Tongue (tissue), 2 donors: ENCODE data around the gene XIRP1. TPM values are rescaled to one million over a fixed set of nuclear protein-coding genes. Genes with fewer than 3 reads are reported as not detected.

Source experiments
- DNase-seq: peaks from one replicate; pipeline ENCODE4 v3.0.0-alpha.2; 2015
- total RNA-seq: library from RNA; depleted of rRNA; stranded (reverse); fragments of >200 nt; gene quantifications from one replicate; pipeline ENCODE4 v1.2.3, GENCODE V29; 2014

Gene XIRP1
- total RNA-seq, 1 donor from 2014 or later, result 113 TPM

DNA sequence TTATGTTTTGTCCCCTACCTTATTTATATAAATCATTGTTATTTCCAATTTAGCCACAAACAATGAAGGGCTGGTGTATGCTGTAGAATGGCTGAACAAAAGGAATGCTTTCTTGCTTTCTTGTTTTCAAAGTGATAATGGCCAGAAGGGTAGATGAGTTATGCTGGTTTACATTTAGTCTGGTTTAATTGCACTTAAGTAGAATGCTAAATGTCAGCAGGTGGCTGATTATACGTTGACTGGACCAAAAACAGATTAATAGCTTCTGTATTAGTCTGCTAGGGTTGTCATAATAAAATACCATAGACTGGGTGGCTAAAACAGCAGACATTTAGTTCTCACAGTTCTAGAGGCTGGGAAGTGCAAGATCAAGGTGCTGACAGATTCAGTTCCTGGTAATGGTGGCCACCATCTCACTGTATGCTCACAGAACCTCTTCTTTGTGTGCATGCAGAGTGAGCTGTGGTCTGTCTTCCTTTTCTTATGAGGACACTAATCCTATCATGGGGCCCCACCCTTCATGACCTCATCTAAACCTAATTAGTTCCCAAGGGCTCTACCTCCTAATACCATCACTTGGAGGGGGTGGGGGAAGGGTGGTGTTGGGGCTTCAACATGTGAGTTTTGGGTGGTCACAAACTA, 17.1 kb upstream of the XIRP1 start:
- no peak for DNase-seq

- peak; percentile 64 for DNase-seq
Measured at GRCh38 chr3:39208463-39209055, 16.2 kb upstream of the XIRP1 start.

- no peak for DNase-seq
Measured at GRCh38 chr3:39207361-39208186, 15.2 kb upstream of the XIRP1 start.

GRCh38 chr3:39205919-39206516, 13.6 kb upstream of the XIRP1 start:
- DNase-seq, result no peak

DNA sequence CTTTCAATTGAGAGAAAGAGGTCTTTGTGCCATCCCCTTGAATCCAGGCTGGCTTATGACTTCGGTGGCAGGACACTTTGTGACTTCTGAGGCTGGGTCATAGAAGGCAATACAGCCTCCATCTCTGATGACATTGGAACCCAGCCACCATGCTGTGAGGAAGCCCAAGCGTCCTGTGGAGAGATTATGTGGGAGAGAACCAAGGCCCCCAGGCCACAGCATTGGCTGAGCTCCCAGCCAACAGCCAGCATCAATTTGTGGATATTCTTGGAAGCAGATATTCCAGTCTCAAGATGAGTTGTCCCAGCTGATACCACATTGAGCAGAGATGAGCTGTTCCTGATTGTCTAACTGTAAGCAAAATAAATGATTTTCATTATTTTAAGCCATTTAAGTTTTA, 12.7 kb upstream of the XIRP1 start:
- no peak for DNase-seq

- DNase-seq, result no peak
Measured at GRCh38 chr3:39203860-39204259, 11.5 kb upstream of the XIRP1 start.

- no peak for DNase-seq
Measured at GRCh38 chr3:39203402-39203801, 11.0 kb upstream of the XIRP1 start.

DNA sequence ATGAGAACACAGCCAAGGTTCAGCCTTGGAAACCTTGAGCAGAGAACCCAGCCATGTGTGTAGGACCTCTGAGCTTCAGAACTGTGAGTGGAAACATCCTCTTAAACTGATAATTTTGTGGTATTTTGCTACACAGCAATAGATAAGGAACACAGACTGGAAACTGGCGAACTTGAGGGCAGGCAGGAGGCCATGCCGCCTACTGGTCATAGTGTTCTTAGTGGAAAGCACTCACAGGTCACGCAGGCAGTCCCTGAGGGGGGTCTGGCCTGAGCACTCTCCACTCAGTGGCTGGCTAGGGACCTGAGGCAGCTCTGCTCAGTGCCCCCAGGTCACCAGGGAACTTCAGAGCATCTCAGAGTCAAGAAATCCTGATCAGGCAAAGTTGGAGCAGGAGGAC, 9.7 kb upstream of the XIRP1 start:
- DNase-seq, result no peak

DNA sequence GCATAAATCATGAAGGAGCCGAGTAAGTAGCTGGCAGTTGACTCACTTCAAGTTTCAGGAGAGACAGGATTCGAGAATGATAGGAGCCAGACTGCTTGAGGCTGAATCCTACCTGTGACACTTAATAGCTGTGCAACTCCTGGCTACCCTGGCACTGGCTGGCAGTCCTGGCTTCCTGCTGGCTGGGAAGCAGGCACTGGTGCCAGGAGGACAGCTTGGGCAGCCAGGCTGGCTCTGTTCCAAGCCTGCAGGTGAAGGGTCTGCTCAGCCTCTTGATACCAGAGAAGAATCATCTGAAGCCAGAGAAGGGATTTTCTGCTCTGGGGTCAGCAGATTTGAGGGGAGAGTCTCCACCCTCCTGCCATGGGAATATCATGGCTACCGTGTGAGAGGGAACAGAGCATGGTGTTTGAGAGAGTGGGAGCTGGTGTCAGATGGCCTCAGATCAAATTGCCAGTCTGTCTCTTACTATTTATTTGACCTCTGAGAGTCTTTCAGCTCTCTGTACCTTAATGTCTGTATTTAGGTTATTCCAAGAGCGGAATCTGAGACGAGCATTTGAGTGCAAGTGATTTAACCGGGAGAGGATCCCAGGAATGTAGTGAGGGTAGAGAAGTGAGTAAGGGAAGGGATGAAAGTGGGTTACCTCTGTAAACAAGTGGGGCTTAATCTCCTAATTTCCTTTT, 4.4 kb upstream of the XIRP1 start:
- no peak for DNase-seq

- DNase-seq, result no peak
Measured at GRCh38 chr3:39196034-39196433, 3.6 kb upstream of the XIRP1 start.

- peak; percentile 74 for DNase-seq
Measured at GRCh38 chr3:39193391-39193790, 996 bp upstream of the XIRP1 start.

DNA sequence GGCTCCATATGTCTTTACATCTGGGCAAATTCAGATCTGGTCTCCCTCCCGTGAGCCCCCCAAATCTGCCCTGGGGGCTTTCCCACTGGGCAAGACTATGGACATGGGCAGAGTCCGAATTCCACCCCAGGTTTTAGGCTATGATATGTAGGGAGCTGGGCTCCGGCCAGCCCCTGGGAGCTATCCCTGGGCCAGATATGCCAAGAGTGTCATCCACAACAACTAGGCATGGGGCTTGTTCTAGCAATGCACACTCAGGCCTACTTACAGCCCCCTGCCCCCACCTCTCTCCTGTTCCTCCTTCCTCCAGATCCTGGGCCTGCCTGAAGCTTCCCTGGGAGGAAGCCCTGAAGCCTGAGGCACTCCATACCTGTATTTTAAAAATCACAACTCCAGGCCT, 622 bp downstream of the XIRP1 start:
- no peak for DNase-seq

GRCh38 chr3:39191111-39191510, 1.3 kb downstream of the XIRP1 start:
- DNase-seq, result no peak

DNA sequence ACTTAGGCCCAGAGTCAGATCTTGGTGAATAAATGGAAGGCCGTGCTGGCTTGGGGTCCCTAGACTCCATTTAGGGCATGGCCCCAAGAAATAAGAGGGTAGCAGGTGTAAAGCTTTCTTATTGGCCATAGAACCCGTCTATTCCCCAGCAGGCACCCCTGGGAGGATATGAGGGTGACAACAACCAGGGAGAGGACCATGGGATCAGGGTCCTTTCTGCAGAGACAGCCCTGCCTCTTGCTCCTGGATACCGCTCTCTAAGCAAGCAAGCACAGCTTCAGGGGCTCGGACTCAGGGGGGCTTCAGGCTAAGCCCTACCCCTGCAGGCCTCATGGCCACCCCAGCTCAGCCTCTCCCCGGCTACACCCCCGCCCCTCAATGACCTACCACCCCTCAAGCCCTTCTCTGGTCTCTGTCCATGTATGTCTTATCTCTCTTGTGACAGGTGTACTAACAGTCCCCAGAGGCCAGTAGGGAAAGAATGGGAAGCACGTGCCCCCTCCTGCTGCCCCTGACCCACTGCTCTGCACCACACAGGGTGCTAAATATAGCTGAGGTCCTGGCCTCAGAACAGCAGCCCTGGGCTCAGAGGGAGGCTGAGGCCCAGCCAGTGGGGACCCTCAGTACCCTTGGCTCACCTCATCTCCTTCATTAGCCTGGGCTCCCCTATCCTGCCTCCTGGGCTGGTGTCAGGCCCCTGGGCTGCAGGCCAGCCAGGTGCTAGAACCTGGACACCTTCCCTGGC, 1.9 kb downstream of the XIRP1 start:
- no peak for DNase-seq

GRCh38 chr3:39189959-39190269, 2.5 kb downstream of the XIRP1 start:
- DNase-seq, result peak; percentile 81

- DNase-seq, result no peak
Measured at GRCh38 chr3:39189150-39189958, 3.0 kb downstream of the XIRP1 start.

GRCh38 chr3:39188271-39189149, 3.9 kb downstream of the XIRP1 start:
- DNase-seq, result no peak

- DNase-seq, result no peak
Measured at GRCh38 chr3:39187372-39188155, 4.8 kb downstream of the XIRP1 start.

DNA sequence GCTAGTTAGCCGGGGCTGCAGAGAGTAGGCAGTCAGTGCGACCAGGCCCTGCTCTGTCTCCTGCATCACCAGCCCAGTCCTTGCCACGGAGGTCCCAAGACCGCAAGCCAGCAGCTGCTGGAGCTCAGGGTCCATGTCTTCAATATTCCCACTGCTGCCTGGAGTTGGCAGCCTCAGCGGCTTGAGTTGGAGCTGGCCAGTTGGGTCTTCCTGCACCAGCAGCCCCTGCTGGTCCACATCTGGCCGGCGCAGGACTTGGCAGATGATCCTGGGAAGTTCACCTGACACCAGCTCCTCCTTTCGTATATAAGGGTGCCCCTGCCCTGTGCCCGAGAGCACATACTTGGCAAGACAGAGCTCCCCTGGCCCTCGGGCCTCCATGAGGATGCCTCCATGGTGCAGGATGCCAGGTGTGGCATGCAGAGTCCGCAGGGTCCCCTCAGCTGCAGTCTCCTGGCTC, 5.7 kb downstream of the XIRP1 start:
- DNase-seq, result no peak
